Globus pallidus (tissue), 1 donor: ENCODE results near the gene CR2.
"Not testable (repeated sequence)": the region's sequence is repeated elsewhere in the genome, so short reads cannot be mapped to it uniquely, and the experiment has no call there.

Experiments
- DNase-seq: peaks from one replicate; pipeline ENCODE4 v3.0.0-alpha.2; 2015; ENCODE audit warnings: low spot score

The CR2 gene

DNA sequence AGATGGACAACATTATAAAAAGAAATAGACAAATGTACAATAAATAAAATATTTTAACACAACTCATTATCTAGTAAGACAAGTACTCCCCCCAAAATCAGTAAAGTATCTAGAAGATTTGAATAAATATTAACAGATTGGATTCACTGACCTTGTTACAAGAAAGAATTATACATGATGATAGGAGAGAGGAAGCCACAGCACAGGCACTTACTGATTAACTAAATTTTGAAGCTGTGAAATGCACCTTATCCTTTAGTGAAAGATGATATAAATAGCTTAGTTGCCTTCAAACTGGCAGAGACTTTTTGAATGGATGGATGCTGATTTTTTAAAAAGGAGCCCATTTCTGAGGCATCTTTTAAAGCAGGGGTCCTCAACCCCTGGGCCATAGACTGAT is 50.3 kb downstream of the CR2 start:
- DNase-seq: no peak

DNA sequence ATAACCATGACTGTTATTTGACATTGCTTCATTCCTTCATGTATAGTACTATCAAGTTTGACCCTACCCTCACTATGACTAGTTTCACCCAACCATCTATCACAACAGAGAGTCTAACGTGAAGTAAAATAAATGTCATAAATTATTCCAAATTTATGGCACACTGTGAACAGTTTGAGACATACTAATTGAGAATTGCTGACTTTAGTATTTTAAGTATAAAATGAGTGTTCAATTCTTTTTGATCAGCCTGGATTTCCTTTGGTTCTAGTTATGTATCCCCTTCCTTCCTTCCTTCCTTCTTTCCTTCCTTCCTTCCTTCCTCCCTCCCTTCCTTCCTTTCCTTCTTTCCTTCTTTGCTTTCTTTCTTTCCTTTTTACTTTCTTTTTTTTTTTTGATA is 56.3 kb downstream of the CR2 start:
- no peak for DNase-seq

DNA sequence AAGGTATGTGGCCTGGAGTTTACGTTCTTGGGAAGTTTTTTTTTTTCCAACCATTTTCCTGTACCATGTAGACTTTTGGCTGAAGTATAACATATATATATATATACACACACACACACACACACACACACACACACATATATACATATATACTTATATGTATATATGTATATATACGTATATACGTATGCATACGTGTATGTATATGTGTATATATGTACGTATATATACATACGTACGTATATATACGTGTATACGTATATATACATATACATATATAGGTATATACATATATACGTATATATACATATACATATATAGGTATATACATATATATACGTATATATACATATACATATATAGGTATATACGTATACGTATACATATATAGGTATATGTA is 60.8 kb downstream of the CR2 start:
- no peak for DNase-seq

DNA sequence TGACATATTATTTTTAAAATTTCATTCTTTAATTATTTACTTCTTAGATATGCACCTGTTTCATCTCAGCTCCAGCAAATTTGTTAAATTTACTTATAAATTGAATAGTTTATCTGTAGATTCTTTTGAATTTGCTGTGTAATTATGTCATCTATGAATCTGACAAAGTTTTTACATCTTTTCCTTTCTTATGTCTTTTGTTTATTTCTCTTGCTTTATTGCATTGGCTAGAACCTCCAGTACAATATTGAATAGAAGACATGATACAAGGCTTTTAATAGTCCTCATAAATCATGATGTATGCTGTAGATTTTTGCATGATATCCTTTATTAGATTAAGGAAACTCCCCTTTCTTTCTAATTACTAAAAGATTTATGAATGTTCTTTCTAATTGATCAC is 62.6 kb downstream of the CR2 start:
- DNase-seq: no peak

GRCh38 chr1:207518608-207519236 is 64.6 kb downstream of the CR2 start:
- no peak for DNase-seq

- peak; percentile 24 for DNase-seq
Observed at GRCh38 chr1:207519505-207520399, 65.6 kb downstream of the CR2 start.

- DNase-seq: not testable (repeated sequence)
Observed at GRCh38 chr1:207520400-207521345, 66.5 kb downstream of the CR2 start.

DNA sequence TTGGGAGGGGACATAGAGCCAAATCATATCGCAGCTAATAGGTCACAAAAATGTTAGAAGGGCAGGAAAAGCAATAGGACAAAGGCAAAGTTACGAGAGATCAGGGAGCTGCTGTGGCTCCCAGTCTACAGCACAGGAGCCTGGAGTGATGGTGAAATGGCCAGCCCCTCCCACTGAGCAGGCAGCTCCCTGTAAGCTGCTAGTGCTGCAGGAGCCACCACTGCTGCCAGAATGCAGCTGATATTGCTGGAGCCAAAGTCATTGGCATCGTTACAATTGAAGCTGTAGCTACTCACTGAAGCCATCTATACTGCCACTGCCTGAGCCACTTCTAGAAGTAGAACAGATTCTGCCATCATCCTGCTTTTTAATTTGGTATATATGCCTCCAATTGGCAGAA is 71.1 kb downstream of the CR2 start:
- DNase-seq: not testable (repeated sequence)

- not testable (repeated sequence) for DNase-seq
Observed at GRCh38 chr1:207528401-207528800, 74.3 kb downstream of the CR2 start.

- not testable (repeated sequence) for DNase-seq
Observed at GRCh38 chr1:207536263-207536662, 82.1 kb downstream of the CR2 start.
